PC-9 (cell line): ENCODE data around the gene CNGA2. TPM values are rescaled to one million over a fixed set of nuclear protein-coding genes. Genes with fewer than 3 reads are reported as not detected.

Experiments used
- BruUV-seq: library from RNA; stranded (reverse); fragments of 400-500 nt; replicated peaks from 2 replicates; lab custom pipeline; 2021; lab: Mats Ljungman, UMichigan
- CTCF ChIA-PET: fragments of 300-600 bp; sonication (Branson Sonifier 250); formaldehyde crosslinking; loops from one replicate; lab custom pipeline; 2022; ENCODE audit warnings: antibody characterized with exemption; lab: Charles Lee
- POLR2A ChIA-PET: fragments of 300-600 bp; sonication (Branson Sonifier 250); formaldehyde crosslinking; loops from one replicate; lab custom pipeline; 2022; ENCODE audit warnings: antibody characterized with exemption; ENCODE audit not compliant: unreplicated experiment; lab: Charles Lee
- DNase-seq, 2 experiments: peaks; one replicate each; pipeline versions ENCODE4 v3.0.0 to v3.0.0-alpha.2; 2015 to 2022; ENCODE audit warnings: mixed read lengths in 1 of 2
- H2AFZ ChIP-seq: fragments of 200-600 bp; sonication (generic); 2 replicates; pipeline ENCODE4 v1.8.1; 2017; ENCODE audit warnings: antibody characterized with exemption
- H3F3A ChIP-seq: fragments of 200-600 bp; sonication (generic); 2 replicates; pipeline ENCODE4 v1.8.1; 2017; ENCODE audit warnings: antibody characterized with exemption, mild to moderate bottlenecking, low read depth; ENCODE audit not compliant: insufficient read depth
- H3K27ac ChIP-seq: fragments of 200-600 bp; sonication (generic); 2 replicates; pipeline ENCODE4 v1.6.1; 2016; ENCODE audit warnings: mixed run types
- H3K27me3 ChIP-seq: fragments of 200-600 bp; sonication (generic); 2 replicates; pipeline ENCODE4 v1.6.1; 2016; ENCODE audit warnings: low read depth, mixed run types; ENCODE audit not compliant: insufficient read depth
- H3K36me3 ChIP-seq: fragments of 200-600 bp; sonication (generic); 2 replicates; pipeline ENCODE4 v1.6.1; 2016; ENCODE audit warnings: low read depth, mixed run types
- H3K4me1 ChIP-seq: fragments of 200-600 bp; sonication (generic); replicated peaks from 2 replicates; pipeline ENCODE4 v1.6.1; 2016; ENCODE audit warnings: mixed run types; ENCODE audit not compliant: insufficient read depth
- H3K4me2 ChIP-seq: fragments of 200-600 bp; sonication (generic); 2 replicates; pipeline ENCODE4 v1.6.1; 2017; ENCODE audit warnings: mixed run types
- H3K4me3 ChIP-seq: fragments of 200-600 bp; sonication (generic); 2 replicates; pipeline ENCODE4 v1.6.1; 2016; ENCODE audit warnings: mixed run types
- H3K79me2 ChIP-seq: fragments of 200-600 bp; sonication (generic); 2 replicates; pipeline ENCODE4 v1.6.1; 2017; ENCODE audit warnings: low read depth, mixed run types
- H3K9me2 ChIP-seq: fragments of 200-600 bp; sonication (generic); 2 replicates; pipeline ENCODE4 v1.8.1; 2017; ENCODE audit warnings: mild to moderate bottlenecking; ENCODE audit not compliant: insufficient read depth
- H3K9me3 ChIP-seq: fragments of 200-600 bp; sonication (generic); 2 replicates; pipeline ENCODE4 v1.8.1; 2016; ENCODE audit warnings: low read depth; ENCODE audit not compliant: insufficient read depth
- H4K20me1 ChIP-seq: fragments of 200-600 bp; sonication (generic); 2 replicates; pipeline ENCODE4 v1.8.1; 2017; ENCODE audit not compliant: insufficient read depth
- EZH2 ChIP-seq: fragments of 200-600 bp; sonication (generic); IDR thresholded peaks from 2 replicates; pipeline ENCODE4 v1.8.0; 2017; ENCODE audit warnings: antibody characterized with exemption, low read depth
- intact Hi-C: fragments of 100-400 bp; cut with micrococcal nuclease; formaldehyde crosslinking; loops from one replicate; pipeline ENCODE4 v1.10.0; 2022; ENCODE audit not compliant: unreplicated experiment
- total RNA-seq: library from RNA; stranded (reverse); gene quantifications from 2 replicates; pipeline ENCODE4 v1.2.3, GENCODE V29; 2021
- TF ChIP-seq, protein P1 (sequence below): fragments of 200-600 bp; sonication (generic); conservative IDR thresholded peaks from 2 replicates; pipeline ENCODE4 v1.6.1; 2017; ENCODE audit warnings: mixed run types, antibody characterized with exemption, mild to moderate bottlenecking, moderate library complexity

CNGA2 gene
- total RNA-seq, 1 experiment from 2014 or later: not detected

- intact Hi-C loops: no loop called here
- H2AFZ ChIP-seq: no peak overlapping the region
- no peaks in the 10 kb centered on the region for H4K20me1 ChIP-seq
- ChIA-PET CTCF (no interaction called here), POLR2A (no interaction called here)
- H3K27me3 ChIP-seq: peaks cover 26% of the 10 kb centered on the region; the same call in 1 of the 2 replicates
- no peak overlapping the region for H3K4me3 ChIP-seq
- H3K27ac ChIP-seq: no peak overlapping the region
- no peaks in the 10 kb centered on the region for H3K79me2 ChIP-seq
- BruUV-seq: no TSS peak
- no peaks in the 10 kb centered on the region for H3K4me1 ChIP-seq
- no peaks in the 10 kb centered on the region for H3K9me3 ChIP-seq
- no peak for TF ChIP-seq EZH2
- TF ChIP-seq, protein P1, sequence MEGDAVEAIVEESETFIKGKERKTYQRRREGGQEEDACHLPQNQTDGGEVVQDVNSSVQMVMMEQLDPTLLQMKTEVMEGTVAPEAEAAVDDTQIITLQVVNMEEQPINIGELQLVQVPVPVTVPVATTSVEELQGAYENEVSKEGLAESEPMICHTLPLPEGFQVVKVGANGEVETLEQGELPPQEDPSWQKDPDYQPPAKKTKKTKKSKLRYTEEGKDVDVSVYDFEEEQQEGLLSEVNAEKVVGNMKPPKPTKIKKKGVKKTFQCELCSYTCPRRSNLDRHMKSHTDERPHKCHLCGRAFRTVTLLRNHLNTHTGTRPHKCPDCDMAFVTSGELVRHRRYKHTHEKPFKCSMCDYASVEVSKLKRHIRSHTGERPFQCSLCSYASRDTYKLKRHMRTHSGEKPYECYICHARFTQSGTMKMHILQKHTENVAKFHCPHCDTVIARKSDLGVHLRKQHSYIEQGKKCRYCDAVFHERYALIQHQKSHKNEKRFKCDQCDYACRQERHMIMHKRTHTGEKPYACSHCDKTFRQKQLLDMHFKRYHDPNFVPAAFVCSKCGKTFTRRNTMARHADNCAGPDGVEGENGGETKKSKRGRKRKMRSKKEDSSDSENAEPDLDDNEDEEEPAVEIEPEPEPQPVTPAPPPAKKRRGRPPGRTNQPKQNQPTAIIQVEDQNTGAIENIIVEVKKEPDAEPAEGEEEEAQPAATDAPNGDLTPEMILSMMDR: no peak
- no peaks in the 10 kb centered on the region for H3F3A ChIP-seq
- H3K4me2 ChIP-seq: no peak overlapping the region
- no peaks in the 10 kb centered on the region for H3K36me3 ChIP-seq
- no peaks in the 10 kb centered on the region for H3K9me2 ChIP-seq
- no peak for DNase-seq
These were observed 9.3 kb downstream of the CNGA2 start for GRCh38 chrX:151743651-151744470.

DNA sequence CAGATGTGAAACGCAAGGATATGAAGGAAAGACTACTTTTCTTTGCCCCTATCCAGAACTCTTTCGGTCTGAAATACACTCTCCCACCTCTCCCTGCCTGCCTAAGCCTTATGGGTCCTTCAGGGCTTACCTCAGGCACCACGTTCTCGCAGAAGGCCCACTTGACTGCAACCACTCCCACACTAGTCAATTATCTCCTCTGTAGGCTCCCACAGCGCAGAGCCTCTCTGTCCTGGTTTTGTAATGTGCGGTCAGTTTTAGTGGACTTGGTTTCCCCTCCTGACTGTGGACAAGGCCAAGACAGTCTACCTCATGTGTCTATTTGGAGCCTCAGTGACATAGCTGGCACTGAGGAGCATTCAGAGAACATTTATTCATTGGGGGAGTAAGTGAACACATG, 11.1 kb downstream of the CNGA2 start:
- Histone ChIP-seq H3K9me3 (no peaks in the 10 kb centered on the region), H3K4me2 (no peak overlapping the region), H3K27me3 (peaks cover 19% of the 10 kb centered on the region; the same call in 1 of the 2 replicates), H3F3A (no peaks in the 10 kb centered on the region), H3K27ac (no peak overlapping the region), H3K36me3 (no peaks in the 10 kb centered on the region), H2AFZ (no peak overlapping the region), H4K20me1 (no peaks in the 10 kb centered on the region), H3K4me3 (no peak overlapping the region), H3K79me2 (no peaks in the 10 kb centered on the region), H3K4me1 (no peaks in the 10 kb centered on the region), H3K9me2 (no peaks in the 10 kb centered on the region)
- DNase-seq: no peak
- TF ChIP-seq, protein P1: no peak
- TF ChIP-seq EZH2: no peak
- no TSS peak for BruUV-seq
- intact Hi-C loops: no loop called here
- ChIA-PET CTCF (no interaction called here), POLR2A (no interaction called here)

DNA sequence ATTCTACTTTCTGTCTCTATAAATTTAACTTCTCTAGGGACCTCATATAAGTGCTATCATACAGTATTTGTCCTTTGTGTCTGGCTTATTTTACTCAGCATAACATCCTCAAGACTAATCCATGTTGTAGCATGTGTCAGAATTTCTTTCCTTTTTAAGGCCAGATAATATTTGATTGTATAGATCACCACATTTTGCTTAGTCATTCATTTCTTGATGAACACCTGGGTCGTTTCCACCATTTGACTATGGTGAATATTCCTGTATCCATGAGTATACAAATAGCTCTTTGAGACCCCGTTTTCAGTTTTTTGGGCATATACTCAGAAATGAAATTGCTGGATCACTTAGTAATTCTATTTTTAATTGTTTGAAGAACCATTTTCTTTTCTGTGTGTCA, 12.0 kb downstream of the CNGA2 start:
- Histone ChIP-seq H3K4me3 (no peak overlapping the region), H4K20me1 (no peaks in the 10 kb centered on the region), H3K9me2 (no peaks in the 10 kb centered on the region), H3K4me1 (no peaks in the 10 kb centered on the region), H3K36me3 (no peaks in the 10 kb centered on the region), H3K27me3 (peaks cover 11% of the 10 kb centered on the region; the same call in 1 of the 2 replicates), H3K79me2 (no peaks in the 10 kb centered on the region), H2AFZ (no peak overlapping the region), H3K4me2 (no peak overlapping the region), H3F3A (no peaks in the 10 kb centered on the region), H3K27ac (no peak overlapping the region), H3K9me3 (no peaks in the 10 kb centered on the region)
- POLR2A ChIA-PET: no interaction called here
- no peak for DNase-seq
- intact Hi-C loops: no loop called here
- TF ChIP-seq EZH2: no peak
- TF ChIP-seq, protein P1: no peak
- no TSS peak for BruUV-seq
- CTCF ChIA-PET: no interaction called here
